Endothelial cell of umbilical vein (primary cell): ENCODE results near the gene MUCL3. TPM values are rescaled to one million over a fixed set of nuclear protein-coding genes. Genes with fewer than 3 reads are reported as not detected.

Experiments used
- BruUV-seq: library from RNA; stranded (reverse); fragments of 400-500 nt; replicated peaks from 2 replicates; lab custom pipeline; 2021; lab: Mats Ljungman, UMichigan
- CTCF ChIA-PET: fragments of 300-600, 350-600 bp; sonication (Branson Sonifier 250); formaldehyde crosslinking; loops from one replicate; lab custom pipeline; 2021; ENCODE audit warnings: antibody characterized with exemption, inconsistent platforms; lab: Charles Lee
- POLR2A ChIA-PET: fragments of 300-600, 350-600 bp; sonication (Branson Sonifier 250); formaldehyde crosslinking; loops from one replicate; lab custom pipeline; 2021; ENCODE audit warnings: antibody characterized with exemption, inconsistent platforms; lab: Charles Lee
- DNase-seq: peaks from one replicate; pipeline ENCODE4 v3.0.0-alpha.2; 2011; ENCODE audit warnings: low read depth, low spot score
- FAIRE-seq: peaks from 2 replicates; lab custom pipeline; 2011; peaks lifted over from hg19 to GRCh38; lab: Jason Lieb, UNC
- H2AFZ ChIP-seq: 2 replicates; pipeline ENCODE4 v1.6.0; 2012; ENCODE audit warnings: low read depth, low read length, control low read depth, inconsistent platforms
- H3K27ac ChIP-seq: 2 replicates; pipeline ENCODE4 v1.5.1; 2011; ENCODE audit warnings: low read depth, mild to moderate bottlenecking, control low read depth, low read length, moderate library complexity; ENCODE audit not compliant: insufficient read depth
- H3K27me3 ChIP-seq, 2 experiments: 2 replicates each; pipeline versions ENCODE4 v1.6.0 to v1.6.1; 2011; ENCODE audit warnings: low read length in 2 of 2, mixed read lengths in 1 of 2; ENCODE audit not compliant: control insufficient read depth in 2 of 2, insufficient read depth in 2 of 2
- H3K36me3 ChIP-seq, 2 experiments: 2 replicates in 1 of 2; 3 replicates in 1 of 2; pipeline ENCODE4 v1.5.1; 2011; ENCODE audit warnings: low read length in 2 of 2, mild to moderate bottlenecking in 1 of 2, moderate library complexity in 1 of 2; ENCODE audit not compliant: control insufficient read depth in 2 of 2, insufficient read depth in 2 of 2; ENCODE audit errors: extremely low read depth in 1 of 2
- H3K4me1 ChIP-seq: 3 replicates; pipeline ENCODE4 v1.5.1; 2011; ENCODE audit warnings: mild to moderate bottlenecking, low read length; ENCODE audit not compliant: control insufficient read depth, insufficient read depth; ENCODE audit errors: extremely low read depth
- H3K4me2 ChIP-seq: 2 replicates; pipeline ENCODE4 v1.6.1; 2011; ENCODE audit warnings: low read length, control low read depth, mixed read lengths; ENCODE audit not compliant: insufficient read depth
- H3K4me3 ChIP-seq, 3 experiments: fragments of 200-600 bp in 1 of 3; sonication (generic), shearing (Covaris generic) in 1 of 3; replicated peaks in 1 of 3; 2 replicates each; pipeline ENCODE4 v1.5.1; 2011 to 2016; ENCODE audit warnings: control low read depth in 3 of 3, low read length in 3 of 3, mild to moderate bottlenecking in 2 of 3, inconsistent platforms in 1 of 3, low read depth in 1 of 3, moderate library complexity in 1 of 3; ENCODE audit not compliant: insufficient read depth in 1 of 3
- H3K79me2 ChIP-seq: 2 replicates; pipeline ENCODE4 v1.6.0; 2012; ENCODE audit warnings: low read length, inconsistent platforms; ENCODE audit not compliant: control insufficient read depth, insufficient read depth
- H3K9ac ChIP-seq: replicated peaks from 2 replicates; pipeline ENCODE3; 2011; ENCODE audit warnings: low read length, control low read depth; ENCODE audit not compliant: insufficient read depth; ENCODE audit errors: extremely low read depth
- H3K9me1 ChIP-seq: replicated peaks from 3 replicates; pipeline ENCODE4 v1.6.0; 2011; ENCODE audit warnings: mild to moderate bottlenecking, low read length; ENCODE audit not compliant: control insufficient read depth, insufficient read depth; ENCODE audit errors: extremely low read depth
- H3K9me3 ChIP-seq: replicated peaks from 2 replicates; pipeline ENCODE4 v1.5.1; 2012; ENCODE audit warnings: low read length, inconsistent platforms; ENCODE audit not compliant: control insufficient read depth, insufficient read depth
- H4K20me1 ChIP-seq: replicated peaks from 2 replicates; pipeline ENCODE3; 2011; ENCODE audit warnings: mild to moderate bottlenecking, low read length; ENCODE audit not compliant: control insufficient read depth, insufficient read depth; ENCODE audit errors: extremely low read depth
- CTCF ChIP-seq, 2 donors: IDR thresholded peaks; 1 replicate in 1 of 2; 2 replicates in 1 of 2; pipeline ENCODE4 v1.5.1; 2011; ENCODE audit warnings: low read length in 2 of 2, mild to moderate bottlenecking in 2 of 2, moderate library complexity in 2 of 2, control low read depth in 1 of 2, inconsistent platforms in 1 of 2, low read depth in 1 of 2; ENCODE audit not compliant: insufficient read depth in 1 of 2; ENCODE audit errors: extremely low read depth in 1 of 2
- EZH2 ChIP-seq: IDR thresholded peaks from 2 replicates; pipeline ENCODE4 v1.6.1; 2012; ENCODE audit warnings: borderline replicate concordance, low read depth, mild to moderate bottlenecking, moderate library complexity, low read length, inconsistent platforms; ENCODE audit not compliant: severe bottlenecking
- FOS ChIP-seq: IDR thresholded peaks from 2 replicates; pipeline ENCODE4 v1.6.1; 2011; ENCODE audit warnings: mild to moderate bottlenecking, low read length, moderate library complexity, borderline replicate concordance; ENCODE audit not compliant: insufficient read depth
- GATA2 ChIP-seq: IDR thresholded peaks from 2 replicates; pipeline ENCODE4 v1.7.0; 2011; ENCODE audit warnings: low read depth, mild to moderate bottlenecking, moderate library complexity, mixed read lengths, low read length; ENCODE audit not compliant: insufficient read length, insufficient read depth
- JUN ChIP-seq: IDR thresholded peaks from 2 replicates; pipeline ENCODE4 v1.6.1; 2011; ENCODE audit warnings: borderline replicate concordance, low read depth; ENCODE audit not compliant: insufficient read length, insufficient read depth
- MAX ChIP-seq: IDR thresholded peaks from 2 replicates; pipeline ENCODE4 v1.6.1; 2011; ENCODE audit not compliant: insufficient read depth, insufficient read length
- MYC ChIP-seq: IDR thresholded peaks from one replicate; pipeline ENCODE4 v1.6.1; 2011; ENCODE audit warnings: mild to moderate bottlenecking, low read depth, low read length
- POLR2A ChIP-seq: IDR thresholded peaks from 2 replicates; pipeline ENCODE4 v1.6.1; 2012; ENCODE audit warnings: low read depth, mild to moderate bottlenecking, control low read depth, low read length
- POLR2AphosphoS5 ChIP-seq: IDR thresholded peaks from 2 replicates; pipeline ENCODE4 v1.6.1; 2012; ENCODE audit warnings: low read depth, mild to moderate bottlenecking, control low read depth, low read length, moderate library complexity; ENCODE audit not compliant: insufficient read depth
- dilution Hi-C: fragments of 300-500 bp; cut with MboI; formaldehyde crosslinking; loops from one replicate; pipeline ENCODE4 v1.15.0; 2019; ENCODE audit warnings: low sequenced_read_pairs; ENCODE audit not compliant: extremely low pct_ligation_motif_present
- intact Hi-C: fragments of 100-400 bp; cut with micrococcal nuclease; formaldehyde crosslinking; loops from one replicate; pipeline ENCODE4 v1.10.0; 2022
- polyA plus RNA-seq, 4 experiments: library from polyadenylated mRNA; depleted of rRNA in 3 of 4; stranded (reverse) in 3 of 4; unstranded in 1 of 4; fragments of >200 nt; gene quantifications; 2 replicates each; pipeline versions ENCODE4 v1.2.1 to v1.2.3, GENCODE V29; 2011 to 2012; ENCODE audit warnings: missing spikeins in 1 of 4
- total RNA-seq: library from RNA; stranded (reverse); gene quantifications from 2 replicates; pipeline ENCODE4 v1.2.3, GENCODE V29; 2021

Gene MUCL3
- total and polyA plus RNA-seq, 2 donors (not counting 3 experiments of a cell fraction or from before 2014, with no cell fraction given) = not detected

- Histone ChIP-seq H3K9ac (no peak overlapping the region), H3K27me3 (no peaks in the 10 kb centered on the region), H3K79me2 (no peaks in the 10 kb centered on the region), H3K4me1 (no peaks in the 10 kb centered on the region), H3K36me3 (peaks cover 2 to 18% of the 10 kb centered on the region in 2 experiments), H3K4me3 (no peak overlapping the region), H2AFZ (no peak overlapping the region), H3K9me1 (no peaks in the 10 kb centered on the region), H3K9me3 (no peaks in the 10 kb centered on the region), H3K4me2 (no peak overlapping the region), H3K27ac (no peak overlapping the region), H4K20me1 (no peaks in the 10 kb centered on the region)
- POLR2A ChIA-PET = no interaction called here
- no peak for DNase-seq
- no peak for FAIRE-seq
- TF ChIP-seq EZH2 (no peak), FOS (no peak), GATA2 (no peak), POLR2AphosphoS5 (no peak), JUN (no peak), MAX (no peak), CTCF (IDR thresholded peaks at IDR 0.05; ENCODE audit: extremely low read depth in 1 of 2, insufficient read depth in 1 of 2, low read depth in 1 of 2, low read length in 2 of 2) (no peak), MYC (no peak), POLR2A (no peak)
- CTCF ChIA-PET = interaction anchor here (1.0 to 1.7 kb wide), 2 partner anchors 12 to 151 kb away, joined by 3 to 4 read pairs; no protein-coding TSS in a partner anchor
- dilution Hi-C loops = no loop called here
- BruUV-seq = no TSS peak
- intact Hi-C loops = no loop called here
These were observed 12.1 kb upstream of the MUCL3 start for GRCh38 chr6:30928677-30929076.
